Renal cortex interstitium (tissue), 11 donors: ENCODE measurements around the gene P2RY2. TPM values are rescaled to one million over a fixed set of nuclear protein-coding genes. Genes with fewer than 3 reads are reported as not detected.

Experiments
- DNase-seq, 11 donors: peaks; one replicate each; pipeline ENCODE4 v3.0.0-alpha.2; 2013; ENCODE audit warnings: low read depth in 9 of 11, low spot score in 4 of 11; ENCODE audit errors: extremely low read depth in 1 of 11
- polyA plus RNA-seq, 3 donors: library from polyadenylated mRNA; unstranded; fragments of 120-200 nt; gene quantifications; one replicate each; pipeline ENCODE4 v1.2.1, GENCODE V29; 2013; ENCODE audit not compliant: insufficient read length in 3 of 3

The P2RY2 gene
- polyA plus RNA-seq, 3 donors, result 0.50 to 1.1 (median 0.55) TPM

- no peak for DNase-seq
Observed at GRCh38 chr11:73236205-73236765, 18.2 kb downstream of the P2RY2 start.

DNA sequence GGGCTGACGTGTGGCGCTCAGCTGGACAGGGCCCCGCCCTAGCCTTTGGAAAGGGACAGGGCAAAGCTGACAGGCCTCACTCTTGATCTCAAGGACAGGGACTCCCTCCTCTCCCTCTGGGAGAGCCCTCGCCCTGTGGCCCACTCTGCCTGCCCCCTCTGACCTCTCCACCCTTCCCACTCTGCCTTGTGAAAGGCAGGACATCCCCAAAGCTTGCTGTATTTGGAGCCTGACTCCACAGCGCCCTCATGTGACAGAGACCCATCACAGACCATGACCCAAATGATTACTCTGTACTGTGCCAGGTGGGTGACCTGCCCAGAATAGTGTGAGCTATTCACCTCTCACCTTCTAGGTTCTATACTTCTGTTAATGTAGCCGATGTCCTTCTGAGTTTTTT is 18.8 kb downstream of the P2RY2 start:
- no peak for DNase-seq

GRCh38 chr11:73237471-73238290 is 19.6 kb downstream of the P2RY2 start:
- no peak for DNase-seq

DNA sequence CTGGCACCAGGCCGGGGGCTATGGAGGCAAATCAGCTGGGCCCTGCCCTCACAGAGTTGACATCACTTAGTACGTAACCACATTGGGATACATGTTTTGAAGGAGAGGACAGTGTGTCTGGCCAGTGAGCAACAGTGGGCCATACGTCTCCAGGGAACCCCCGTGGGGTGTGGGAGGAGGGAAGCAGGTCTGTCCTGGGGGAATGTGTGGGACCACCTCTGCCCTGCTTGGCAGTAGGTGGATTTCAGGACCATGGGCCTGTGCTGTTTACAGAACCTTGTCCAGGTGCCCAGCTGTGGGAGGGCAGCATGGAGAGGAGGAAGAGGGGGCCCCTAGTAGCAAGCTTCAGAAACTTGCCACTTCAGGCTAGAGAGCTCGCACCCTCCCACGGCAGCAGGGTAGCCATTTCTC is 21.0 kb downstream of the P2RY2 start:
- no peak for DNase-seq

DNA sequence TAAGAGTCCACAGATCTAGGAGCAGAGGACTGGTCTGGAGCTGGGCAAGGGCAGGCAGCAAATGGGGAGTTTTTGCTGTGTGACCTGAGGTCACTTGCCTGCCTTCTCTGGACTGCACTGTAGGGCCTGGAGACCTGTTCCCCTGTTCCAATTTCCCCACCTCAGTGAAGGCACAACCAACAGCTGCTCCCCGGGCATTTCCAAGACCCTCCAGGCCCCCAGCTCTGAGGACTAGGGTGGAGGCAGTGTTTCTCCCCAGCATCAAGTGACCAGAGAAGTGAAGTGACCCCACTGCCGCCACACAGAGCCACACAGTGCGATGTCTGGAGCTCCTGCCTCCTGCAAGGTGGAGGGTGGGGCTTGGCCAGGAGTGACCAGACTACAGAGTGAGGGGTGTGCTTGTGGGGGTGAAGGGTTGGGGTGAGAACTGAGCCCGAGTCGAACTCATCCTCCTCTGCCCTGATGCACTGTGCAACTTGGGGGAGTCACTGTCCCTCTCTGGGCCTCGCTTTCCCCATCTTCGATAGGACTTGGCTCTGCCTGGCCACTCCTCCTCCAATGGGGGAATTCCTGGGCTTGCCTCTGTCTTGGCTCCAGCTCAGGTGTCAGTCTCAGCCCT is 21.6 kb downstream of the P2RY2 start:
- DNase-seq, result no peak

DNA sequence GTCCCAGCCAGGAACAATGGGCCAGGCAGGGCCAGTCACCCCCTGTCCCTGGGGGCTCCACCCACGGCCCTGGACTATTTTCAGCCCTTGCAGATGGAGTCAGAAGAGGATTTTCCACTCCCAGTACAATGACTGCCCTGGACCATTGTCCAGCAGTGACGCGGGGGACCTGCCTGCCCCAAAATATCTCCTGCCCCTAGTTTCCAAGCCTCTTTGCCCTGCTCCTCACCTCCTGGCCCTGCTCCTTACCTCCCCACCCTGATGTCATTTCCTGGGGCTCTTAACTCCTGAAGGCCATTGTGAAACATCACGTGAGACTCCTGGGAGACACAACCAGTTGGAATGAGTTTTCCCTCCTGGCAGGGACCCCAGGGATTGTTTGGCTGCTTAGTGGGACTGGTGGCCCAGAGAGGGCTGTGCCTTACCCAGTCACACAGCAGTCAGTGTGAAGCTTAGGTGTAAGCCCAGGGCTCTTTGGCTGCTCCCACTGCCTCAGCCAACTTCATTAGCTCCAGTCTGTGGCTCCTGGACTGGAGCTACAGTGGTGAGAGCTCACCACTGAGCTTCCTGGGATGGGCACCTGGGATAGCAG is 22.2 kb downstream of the P2RY2 start:
- DNase-seq, result no peak

DNA sequence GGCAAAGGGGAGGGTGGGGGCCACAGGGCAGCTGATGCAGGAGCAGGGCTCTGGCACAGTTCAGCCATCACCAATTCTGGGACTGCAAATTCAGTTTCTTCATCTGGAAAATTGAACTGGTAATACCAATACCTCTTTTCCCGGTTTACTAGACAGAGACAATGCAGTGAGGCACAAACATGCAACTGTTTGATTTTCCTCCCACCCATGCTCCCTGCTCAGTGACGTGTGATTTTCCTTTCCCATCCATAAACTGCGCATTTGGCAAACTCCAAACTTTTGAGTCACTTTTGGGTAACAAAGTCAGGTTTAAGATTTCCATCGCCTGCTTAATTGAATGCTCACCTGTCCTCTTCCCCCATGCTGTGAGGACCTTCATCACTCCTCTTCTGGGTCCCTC is 23.2 kb downstream of the P2RY2 start:
- DNase-seq, result no peak

- DNase-seq, result peak in 9 of 11 donors; percentile 46 to 77 (median 67)
Observed at GRCh38 chr11:73242251-73243092, 24.4 kb downstream of the P2RY2 start.

DNA sequence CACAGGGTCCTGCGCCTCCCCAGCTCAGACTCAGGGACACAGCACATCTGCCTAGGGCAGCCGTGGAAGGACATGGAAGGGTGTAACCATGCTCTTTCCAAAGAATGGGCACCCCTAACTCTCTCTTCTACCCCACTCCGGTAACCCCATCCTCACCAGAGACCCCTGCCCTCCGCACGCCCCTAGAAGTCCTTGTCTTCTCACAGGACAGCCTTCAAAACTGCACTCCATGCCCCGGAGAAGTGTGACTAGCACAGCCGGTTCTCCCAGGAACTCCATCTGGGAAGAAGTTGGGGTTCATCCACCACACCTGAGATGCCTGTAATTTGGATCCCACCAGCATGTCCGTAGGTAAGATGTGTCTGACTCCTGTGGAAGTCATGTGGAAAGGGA is 25.0 kb downstream of the P2RY2 start:
- no peak for DNase-seq

DNA sequence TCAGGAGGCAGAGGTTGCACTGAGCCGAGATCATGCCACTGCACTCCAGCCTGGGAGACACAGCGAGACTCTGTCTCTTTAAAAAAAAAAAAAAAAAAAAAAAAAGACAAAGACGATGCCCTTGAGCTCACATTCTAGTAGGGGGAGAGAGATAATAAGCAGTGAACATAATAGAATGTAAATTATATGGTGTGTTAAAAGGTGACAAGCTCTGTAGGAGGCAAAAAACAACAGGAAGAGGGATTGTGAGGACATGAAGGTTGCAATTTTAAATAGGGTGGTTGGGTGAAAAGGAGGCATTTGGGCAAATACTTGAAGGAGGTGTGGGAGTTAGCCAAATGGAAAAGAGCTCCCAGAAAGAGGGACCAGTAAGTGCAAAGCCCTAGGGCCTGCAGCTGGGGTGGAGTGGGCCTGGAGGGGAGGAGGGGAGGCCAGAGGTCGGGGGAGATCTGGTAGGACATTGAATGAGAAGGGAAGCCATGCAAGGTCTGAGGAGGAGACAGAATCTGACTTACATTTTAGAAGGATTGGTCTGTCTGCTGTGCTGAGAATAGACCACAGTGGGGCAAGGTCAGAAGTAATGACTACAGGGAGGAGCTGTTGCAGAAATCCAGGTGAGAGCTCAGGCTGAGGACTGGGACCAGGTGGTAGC is 26.6 kb downstream of the P2RY2 start:
- DNase-seq, result no peak

DNA sequence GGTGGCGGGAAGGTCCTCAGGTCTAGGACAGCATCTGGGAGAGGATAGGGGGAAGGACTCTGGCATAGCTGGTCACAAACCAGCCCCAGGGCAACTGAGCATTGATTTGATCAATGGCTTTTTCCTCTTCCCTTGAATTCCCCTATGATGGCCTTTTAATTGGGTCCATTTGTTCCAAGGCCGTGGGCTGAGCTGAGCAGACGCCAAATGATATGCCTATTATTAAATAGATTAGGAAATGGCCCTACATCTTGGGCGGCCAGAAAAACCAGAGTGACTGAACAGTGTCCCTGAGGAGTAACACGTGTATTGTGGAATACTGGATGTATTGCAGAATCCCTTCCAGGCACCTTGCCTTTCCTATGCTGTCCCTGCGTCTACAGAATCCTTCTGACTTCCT is 27.4 kb downstream of the P2RY2 start:
- DNase-seq, result no peak

DNA sequence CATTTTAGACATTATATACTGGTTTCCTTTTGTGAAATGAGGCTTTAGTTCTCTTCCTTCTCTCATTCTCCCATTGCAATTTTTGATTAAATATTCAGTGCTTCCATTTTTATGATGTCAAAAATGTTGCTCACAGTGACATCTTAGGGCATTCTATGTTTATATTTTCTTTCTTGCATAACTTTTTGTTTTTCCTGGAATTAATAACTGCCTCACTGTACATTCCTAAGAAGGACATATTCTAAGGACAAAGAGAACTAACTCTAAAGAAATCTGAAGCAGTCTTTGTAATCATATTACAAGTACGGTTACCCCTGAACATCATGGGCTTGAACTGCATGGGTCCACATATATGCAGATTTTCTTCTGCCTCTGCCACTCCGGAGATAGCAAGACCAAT is 28.2 kb downstream of the P2RY2 start:
- DNase-seq, result no peak

DNA sequence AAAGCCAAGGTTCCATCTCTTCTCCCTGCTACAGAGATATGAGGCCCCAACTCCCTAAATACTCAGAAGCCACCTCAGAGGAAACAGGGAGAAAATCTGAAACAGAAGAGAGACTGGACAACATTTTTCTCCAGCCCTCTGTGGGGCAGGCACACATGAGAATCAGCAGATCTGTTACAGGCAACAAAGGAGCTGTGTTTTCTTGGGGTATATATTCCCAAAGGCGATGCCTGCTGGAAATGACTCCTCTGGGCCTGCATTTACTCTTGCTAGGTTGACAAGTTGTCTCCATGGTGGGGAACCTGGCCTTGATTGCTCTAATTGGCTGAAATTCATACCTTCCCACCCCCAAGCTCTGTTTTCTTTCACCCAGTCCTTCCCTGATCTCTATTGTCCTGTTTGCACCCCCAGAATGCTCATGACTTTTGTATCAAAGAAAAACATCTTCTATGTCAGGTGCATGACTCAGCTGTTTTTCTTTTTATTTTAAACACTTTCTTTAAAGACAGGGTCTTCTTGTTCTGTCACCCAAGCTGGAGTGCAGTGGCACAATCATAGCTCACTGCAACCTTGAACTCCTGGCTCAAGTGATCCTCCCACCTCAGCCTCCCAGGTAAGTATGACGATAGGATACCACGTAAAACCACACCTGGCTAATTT is 30.6 kb downstream of the P2RY2 start:
- DNase-seq, result no peak

GRCh38 chr11:73249304-73249703 is 31.2 kb downstream of the P2RY2 start:
- DNase-seq, result no peak

- no peak for DNase-seq
Observed at GRCh38 chr11:73249853-73250783, 32.0 kb downstream of the P2RY2 start.

GRCh38 chr11:73252577-73253191 is 34.6 kb downstream of the P2RY2 start:
- DNase-seq, result no peak
